Neuron (in vitro differentiated cells): ENCODE measurements around the gene FTHL17.

Source experiments
- H2AFZ ChIP-seq: one replicate; pipeline ENCODE4 v1.6.1; 2013; ENCODE audit warnings: low read depth, mild to moderate bottlenecking, inconsistent platforms, low read length, moderate library complexity
- H3K27me3 ChIP-seq: one replicate; pipeline ENCODE4 v1.6.1; 2013; ENCODE audit warnings: low read length; ENCODE audit not compliant: insufficient read depth
- H3K36me3 ChIP-seq: one replicate; pipeline ENCODE4 v1.6.1; 2013; ENCODE audit warnings: low read length; ENCODE audit not compliant: insufficient read depth
- H3K4me1 ChIP-seq: one replicate; pipeline ENCODE4 v1.6.1; 2013; ENCODE audit warnings: low read length; ENCODE audit not compliant: insufficient read depth
- H3K4me3 ChIP-seq: 2 replicates; pipeline ENCODE4 v1.5.1; 2013; ENCODE audit warnings: mild to moderate bottlenecking, low read length, moderate library complexity
- H3K9me3 ChIP-seq: one replicate; pipeline ENCODE4 v1.6.1; 2013; ENCODE audit warnings: low read length

Gene FTHL17

GRCh38 chrX:31071725-31072124 lies at the start of gene FTHL17:
Gene FTHL17 (minus strand): TSS chrX:31072041. CDS start chrX:31071953, 88 bp downstream.
- Histone ChIP-seq H2AFZ (no peak within 1 kb of the TSS), H3K4me1 (no peaks in the 10 kb centered on the region), H3K36me3 (no peaks in the 10 kb centered on the region), H3K27me3 (no peaks in the 10 kb centered on the region), H3K4me3 (no peak within 1 kb of the TSS), H3K9me3 (no peaks in the 10 kb centered on the region)

GRCh38 chrX:31117266-31117665 lies 45.4 kb upstream of the FTHL17 start:
- Histone ChIP-seq H3K4me3 (no peak overlapping the region), H3K4me1 (no peaks in the 10 kb centered on the region), H3K36me3 (no peaks in the 10 kb centered on the region), H2AFZ (no peak overlapping the region), H3K27me3 (no peaks in the 10 kb centered on the region), H3K9me3 (no peaks in the 10 kb centered on the region)

- H3K36me3 ChIP-seq: no peaks in the 10 kb centered on the region
- H2AFZ ChIP-seq: no peak overlapping the region
- H3K4me3 ChIP-seq: no peak overlapping the region
- H3K27me3 ChIP-seq: no peaks in the 10 kb centered on the region
- no peaks in the 10 kb centered on the region for H3K9me3 ChIP-seq
- no peaks in the 10 kb centered on the region for H3K4me1 ChIP-seq
These were observed 43.6 kb upstream of the FTHL17 start for GRCh38 chrX:31115398-31115797.

GRCh38 chrX:31114858-31115257 lies 43.0 kb upstream of the FTHL17 start:
- Histone ChIP-seq H3K36me3 (no peaks in the 10 kb centered on the region), H3K4me3 (no peak overlapping the region), H3K9me3 (no peaks in the 10 kb centered on the region), H2AFZ (no peak overlapping the region), H3K27me3 (no peaks in the 10 kb centered on the region), H3K4me1 (no peaks in the 10 kb centered on the region)

GRCh38 chrX:31112226-31112999 lies 40.6 kb upstream of the FTHL17 start:
- no peaks in the 10 kb centered on the region for H3K9me3 ChIP-seq
- H3K27me3 ChIP-seq: no peaks in the 10 kb centered on the region

GRCh38 chrX:31110657-31111056 lies 38.8 kb upstream of the FTHL17 start:
- no peaks in the 10 kb centered on the region for H3K4me1 ChIP-seq
- H3K9me3 ChIP-seq: no peaks in the 10 kb centered on the region
- H3K27me3 ChIP-seq: no peaks in the 10 kb centered on the region
- H2AFZ ChIP-seq: no peak overlapping the region
- H3K4me3 ChIP-seq: no peak overlapping the region
- no peaks in the 10 kb centered on the region for H3K36me3 ChIP-seq

More at GRCh38 chrX:31112226-31112999, 40.6 kb upstream of the FTHL17 start:
- H3K36me3 ChIP-seq: no peaks in the 10 kb centered on the region
- no peak overlapping the region for H2AFZ ChIP-seq
- H3K4me3 ChIP-seq: no peak overlapping the region
- no peaks in the 10 kb centered on the region for H3K4me1 ChIP-seq

- no peak overlapping the region for H2AFZ ChIP-seq
- no peak overlapping the region for H3K4me3 ChIP-seq
- H3K9me3 ChIP-seq: no peaks in the 10 kb centered on the region
- H3K4me1 ChIP-seq: no peaks in the 10 kb centered on the region
- H3K27me3 ChIP-seq: no peaks in the 10 kb centered on the region
- H3K36me3 ChIP-seq: no peaks in the 10 kb centered on the region
These were observed 27.8 kb upstream of the FTHL17 start for GRCh38 chrX:31099536-31100090.

- Histone ChIP-seq H3K4me3 (no peak overlapping the region), H3K9me3 (no peaks in the 10 kb centered on the region), H2AFZ (no peak overlapping the region), H3K27me3 (no peaks in the 10 kb centered on the region), H3K4me1 (peaks cover 4% of the 10 kb centered on the region), H3K36me3 (no peaks in the 10 kb centered on the region)
These were observed 26.2 kb upstream of the FTHL17 start for GRCh38 chrX:31098079-31098478.

GRCh38 chrX:31093639-31093975 lies 21.8 kb upstream of the FTHL17 start:
- H3K36me3 ChIP-seq: no peaks in the 10 kb centered on the region
- no peaks in the 10 kb centered on the region for H3K9me3 ChIP-seq
- no peak overlapping the region for H3K4me3 ChIP-seq
- no peak overlapping the region for H2AFZ ChIP-seq
- no peaks in the 10 kb centered on the region for H3K27me3 ChIP-seq
- peaks cover 5% of the 10 kb centered on the region for H3K4me1 ChIP-seq

- H2AFZ ChIP-seq: no peak overlapping the region
- no peaks in the 10 kb centered on the region for H3K27me3 ChIP-seq
- H3K4me1 ChIP-seq: peaks cover 5% of the 10 kb centered on the region
- H3K4me3 ChIP-seq: no peak overlapping the region
- H3K36me3 ChIP-seq: no peaks in the 10 kb centered on the region
- no peaks in the 10 kb centered on the region for H3K9me3 ChIP-seq
These were observed 21.3 kb upstream of the FTHL17 start for GRCh38 chrX:31092970-31093638.

- Histone ChIP-seq H3K27me3 (no peaks in the 10 kb centered on the region), H3K36me3 (no peaks in the 10 kb centered on the region), H3K9me3 (no peaks in the 10 kb centered on the region), H3K4me1 (peaks cover 5% of the 10 kb centered on the region), H2AFZ (no peak overlapping the region), H3K4me3 (no peak overlapping the region)
These were observed 20.6 kb upstream of the FTHL17 start for GRCh38 chrX:31092476-31092875.

- Histone ChIP-seq H3K36me3 (no peaks in the 10 kb centered on the region), H3K4me3 (no peak overlapping the region), H3K9me3 (no peaks in the 10 kb centered on the region), H3K4me1 (peaks cover 5% of the 10 kb centered on the region), H3K27me3 (no peaks in the 10 kb centered on the region), H2AFZ (no peak overlapping the region)
These were observed 20.0 kb upstream of the FTHL17 start for GRCh38 chrX:31091819-31092218.

GRCh38 chrX:31074522-31074921 lies 2.7 kb upstream of the FTHL17 start:
- Histone ChIP-seq H2AFZ (no peak overlapping the region), H3K27me3 (no peaks in the 10 kb centered on the region), H3K4me3 (no peak overlapping the region), H3K4me1 (no peaks in the 10 kb centered on the region), H3K36me3 (no peaks in the 10 kb centered on the region), H3K9me3 (no peaks in the 10 kb centered on the region)
